Endothelial cell of umbilical vein (primary cell): ENCODE data around the gene PNKD. TPM values are rescaled to one million over a fixed set of nuclear protein-coding genes. Genes with fewer than 3 reads are reported as not detected.

Source experiments
- BruUV-seq: library from RNA; stranded (reverse); fragments of 400-500 nt; replicated peaks from 2 replicates; lab custom pipeline; 2021; lab: Mats Ljungman, UMichigan
- CTCF ChIA-PET: fragments of 300-600, 350-600 bp; sonication (Branson Sonifier 250); formaldehyde crosslinking; loops from one replicate; lab custom pipeline; 2021; ENCODE audit warnings: antibody characterized with exemption, inconsistent platforms; lab: Charles Lee
- POLR2A ChIA-PET: fragments of 300-600, 350-600 bp; sonication (Branson Sonifier 250); formaldehyde crosslinking; loops from one replicate; lab custom pipeline; 2021; ENCODE audit warnings: antibody characterized with exemption, inconsistent platforms; lab: Charles Lee
- DNase-seq: peaks from one replicate; pipeline ENCODE4 v3.0.0-alpha.2; 2011; ENCODE audit warnings: low read depth, low spot score
- FAIRE-seq: peaks from 2 replicates; lab custom pipeline; 2011; peaks lifted over from hg19 to GRCh38; lab: Jason Lieb, UNC
- H2AFZ ChIP-seq: 2 replicates; pipeline ENCODE4 v1.6.0; 2012; ENCODE audit warnings: low read depth, low read length, control low read depth, inconsistent platforms
- H3K27ac ChIP-seq: 2 replicates; pipeline ENCODE4 v1.5.1; 2011; ENCODE audit warnings: low read depth, mild to moderate bottlenecking, control low read depth, low read length, moderate library complexity; ENCODE audit not compliant: insufficient read depth
- H3K27me3 ChIP-seq, 2 experiments: 2 replicates each; pipeline versions ENCODE4 v1.6.0 to v1.6.1; 2011; ENCODE audit warnings: low read length in 2 of 2, mixed read lengths in 1 of 2; ENCODE audit not compliant: control insufficient read depth in 2 of 2, insufficient read depth in 2 of 2
- H3K36me3 ChIP-seq, 2 experiments: 2 replicates in 1 of 2; 3 replicates in 1 of 2; pipeline ENCODE4 v1.5.1; 2011; ENCODE audit warnings: low read length in 2 of 2, mild to moderate bottlenecking in 1 of 2, moderate library complexity in 1 of 2; ENCODE audit not compliant: control insufficient read depth in 2 of 2, insufficient read depth in 2 of 2; ENCODE audit errors: extremely low read depth in 1 of 2
- H3K4me1 ChIP-seq: 3 replicates; pipeline ENCODE4 v1.5.1; 2011; ENCODE audit warnings: mild to moderate bottlenecking, low read length; ENCODE audit not compliant: control insufficient read depth, insufficient read depth; ENCODE audit errors: extremely low read depth
- H3K4me2 ChIP-seq: 2 replicates; pipeline ENCODE4 v1.6.1; 2011; ENCODE audit warnings: low read length, control low read depth, mixed read lengths; ENCODE audit not compliant: insufficient read depth
- H3K4me3 ChIP-seq, 3 experiments: fragments of 200-600 bp in 1 of 3; sonication (generic), shearing (Covaris generic) in 1 of 3; replicated peaks in 1 of 3; 2 replicates each; pipeline ENCODE4 v1.5.1; 2011 to 2016; ENCODE audit warnings: control low read depth in 3 of 3, low read length in 3 of 3, mild to moderate bottlenecking in 2 of 3, inconsistent platforms in 1 of 3, low read depth in 1 of 3, moderate library complexity in 1 of 3; ENCODE audit not compliant: insufficient read depth in 1 of 3
- H3K79me2 ChIP-seq: 2 replicates; pipeline ENCODE4 v1.6.0; 2012; ENCODE audit warnings: low read length, inconsistent platforms; ENCODE audit not compliant: control insufficient read depth, insufficient read depth
- H3K9ac ChIP-seq: replicated peaks from 2 replicates; pipeline ENCODE3; 2011; ENCODE audit warnings: low read length, control low read depth; ENCODE audit not compliant: insufficient read depth; ENCODE audit errors: extremely low read depth
- H3K9me1 ChIP-seq: replicated peaks from 3 replicates; pipeline ENCODE4 v1.6.0; 2011; ENCODE audit warnings: mild to moderate bottlenecking, low read length; ENCODE audit not compliant: control insufficient read depth, insufficient read depth; ENCODE audit errors: extremely low read depth
- H3K9me3 ChIP-seq: replicated peaks from 2 replicates; pipeline ENCODE4 v1.5.1; 2012; ENCODE audit warnings: low read length, inconsistent platforms; ENCODE audit not compliant: control insufficient read depth, insufficient read depth
- H4K20me1 ChIP-seq: replicated peaks from 2 replicates; pipeline ENCODE3; 2011; ENCODE audit warnings: mild to moderate bottlenecking, low read length; ENCODE audit not compliant: control insufficient read depth, insufficient read depth; ENCODE audit errors: extremely low read depth
- EZH2 ChIP-seq: IDR thresholded peaks from 2 replicates; pipeline ENCODE4 v1.6.1; 2012; ENCODE audit warnings: borderline replicate concordance, low read depth, mild to moderate bottlenecking, moderate library complexity, low read length, inconsistent platforms; ENCODE audit not compliant: severe bottlenecking
- FOS ChIP-seq: IDR thresholded peaks from 2 replicates; pipeline ENCODE4 v1.6.1; 2011; ENCODE audit warnings: mild to moderate bottlenecking, low read length, moderate library complexity, borderline replicate concordance; ENCODE audit not compliant: insufficient read depth
- GATA2 ChIP-seq: IDR thresholded peaks from 2 replicates; pipeline ENCODE4 v1.7.0; 2011; ENCODE audit warnings: low read depth, mild to moderate bottlenecking, moderate library complexity, mixed read lengths, low read length; ENCODE audit not compliant: insufficient read length, insufficient read depth
- JUN ChIP-seq: IDR thresholded peaks from 2 replicates; pipeline ENCODE4 v1.6.1; 2011; ENCODE audit warnings: borderline replicate concordance, low read depth; ENCODE audit not compliant: insufficient read length, insufficient read depth
- MYC ChIP-seq: IDR thresholded peaks from one replicate; pipeline ENCODE4 v1.6.1; 2011; ENCODE audit warnings: mild to moderate bottlenecking, low read depth, low read length
- POLR2A ChIP-seq: IDR thresholded peaks from 2 replicates; pipeline ENCODE4 v1.6.1; 2012; ENCODE audit warnings: low read depth, mild to moderate bottlenecking, control low read depth, low read length
- POLR2AphosphoS5 ChIP-seq: IDR thresholded peaks from 2 replicates; pipeline ENCODE4 v1.6.1; 2012; ENCODE audit warnings: low read depth, mild to moderate bottlenecking, control low read depth, low read length, moderate library complexity; ENCODE audit not compliant: insufficient read depth
- dilution Hi-C: fragments of 300-500 bp; cut with MboI; formaldehyde crosslinking; loops from one replicate; pipeline ENCODE4 v1.15.0; 2019; ENCODE audit warnings: low sequenced_read_pairs; ENCODE audit not compliant: extremely low pct_ligation_motif_present
- intact Hi-C: fragments of 100-400 bp; cut with micrococcal nuclease; formaldehyde crosslinking; loops from one replicate; pipeline ENCODE4 v1.10.0; 2022
- polyA plus RNA-seq, 4 experiments: library from polyadenylated mRNA; depleted of rRNA in 3 of 4; stranded (reverse) in 3 of 4; unstranded in 1 of 4; fragments of >200 nt; gene quantifications; 2 replicates each; pipeline versions ENCODE4 v1.2.1 to v1.2.3, GENCODE V29; 2011 to 2012; ENCODE audit warnings: missing spikeins in 1 of 4
- total RNA-seq: library from RNA; stranded (reverse); gene quantifications from 2 replicates; pipeline ENCODE4 v1.2.3, GENCODE V29; 2021
- TF ChIP-seq, protein P1 (sequence below): IDR thresholded peaks from 2 replicates; pipeline ENCODE4 v1.6.1; 2011; ENCODE audit not compliant: insufficient read depth, insufficient read length
- TF ChIP-seq, protein P2 (sequence below), 2 donors: IDR thresholded peaks; 1 replicate in 1 of 2; 2 replicates in 1 of 2; pipeline ENCODE4 v1.5.1; 2011; ENCODE audit warnings: low read length in 2 of 2, mild to moderate bottlenecking in 2 of 2, moderate library complexity in 2 of 2, control low read depth in 1 of 2, inconsistent platforms in 1 of 2, low read depth in 1 of 2; ENCODE audit not compliant: insufficient read depth in 1 of 2; ENCODE audit errors: extremely low read depth in 1 of 2

The PNKD gene
- total and polyA plus RNA-seq, 2 donors (not counting 3 experiments of a cell fraction or from before 2014, with no cell fraction given) = 56.1 to 88.3 TPM

DNA sequence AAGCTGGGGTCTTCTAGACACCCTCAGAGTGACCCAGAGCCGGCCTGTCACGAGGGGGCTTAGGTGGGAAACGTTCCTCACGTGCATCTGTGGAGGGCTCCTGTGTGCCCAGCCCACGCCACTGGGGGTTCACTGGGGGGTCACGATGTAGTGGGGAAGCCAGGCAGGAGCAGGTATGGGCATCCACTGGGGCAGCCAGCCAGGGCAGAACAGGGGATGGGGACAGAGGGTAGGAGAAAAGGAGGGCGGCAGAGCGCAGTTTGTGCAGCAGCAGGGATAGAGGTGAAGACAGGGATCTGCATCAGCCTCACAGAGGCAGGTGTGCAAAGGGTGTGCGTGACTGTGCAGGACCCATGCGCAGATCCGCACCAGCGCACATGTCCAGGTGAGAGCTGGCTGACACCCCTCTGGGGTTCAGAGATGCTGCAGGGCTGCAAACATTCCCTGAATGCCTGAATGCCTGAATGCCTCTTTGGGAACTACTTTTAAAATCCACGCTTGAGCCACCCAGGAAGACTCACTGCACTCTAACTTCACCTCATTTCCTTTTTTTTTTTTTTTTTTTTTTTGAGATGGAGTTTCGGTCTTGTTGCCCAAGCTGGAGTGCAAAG lies 10.0 kb downstream of the PNKD start:
- no peaks in the 10 kb centered on the region for H3K9me3 ChIP-seq
- no peak overlapping the region for H3K27ac ChIP-seq
- ChIA-PET CTCF (no interaction called here), POLR2A (no interaction called here)
- no peaks in the 10 kb centered on the region for H3K27me3 ChIP-seq
- no peaks in the 10 kb centered on the region for H3K9me1 ChIP-seq
- H4K20me1 ChIP-seq = no peaks in the 10 kb centered on the region
- H3K9ac ChIP-seq = no peak overlapping the region
- intact Hi-C loops (no loop called here), dilution Hi-C loops (no loop called here)
- peaks cover 12 to 58% of the 10 kb centered on the region in 2 experiments for H3K36me3 ChIP-seq
- H3K79me2 ChIP-seq = peaks cover 39% of the 10 kb centered on the region
- no peak overlapping the region for H2AFZ ChIP-seq
- TF ChIP-seq GATA2 (no peak), EZH2 (no peak), POLR2A (no peak), POLR2AphosphoS5 (no peak), JUN (no peak), MYC (no peak), FOS (no peak)
- TF ChIP-seq, protein P1, sequence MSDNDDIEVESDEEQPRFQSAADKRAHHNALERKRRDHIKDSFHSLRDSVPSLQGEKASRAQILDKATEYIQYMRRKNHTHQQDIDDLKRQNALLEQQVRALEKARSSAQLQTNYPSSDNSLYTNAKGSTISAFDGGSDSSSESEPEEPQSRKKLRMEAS = no peak
- TF ChIP-seq, protein P2, sequence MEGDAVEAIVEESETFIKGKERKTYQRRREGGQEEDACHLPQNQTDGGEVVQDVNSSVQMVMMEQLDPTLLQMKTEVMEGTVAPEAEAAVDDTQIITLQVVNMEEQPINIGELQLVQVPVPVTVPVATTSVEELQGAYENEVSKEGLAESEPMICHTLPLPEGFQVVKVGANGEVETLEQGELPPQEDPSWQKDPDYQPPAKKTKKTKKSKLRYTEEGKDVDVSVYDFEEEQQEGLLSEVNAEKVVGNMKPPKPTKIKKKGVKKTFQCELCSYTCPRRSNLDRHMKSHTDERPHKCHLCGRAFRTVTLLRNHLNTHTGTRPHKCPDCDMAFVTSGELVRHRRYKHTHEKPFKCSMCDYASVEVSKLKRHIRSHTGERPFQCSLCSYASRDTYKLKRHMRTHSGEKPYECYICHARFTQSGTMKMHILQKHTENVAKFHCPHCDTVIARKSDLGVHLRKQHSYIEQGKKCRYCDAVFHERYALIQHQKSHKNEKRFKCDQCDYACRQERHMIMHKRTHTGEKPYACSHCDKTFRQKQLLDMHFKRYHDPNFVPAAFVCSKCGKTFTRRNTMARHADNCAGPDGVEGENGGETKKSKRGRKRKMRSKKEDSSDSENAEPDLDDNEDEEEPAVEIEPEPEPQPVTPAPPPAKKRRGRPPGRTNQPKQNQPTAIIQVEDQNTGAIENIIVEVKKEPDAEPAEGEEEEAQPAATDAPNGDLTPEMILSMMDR (IDR thresholded peaks at IDR 0.05; ENCODE audit: extremely low read depth in 1 of 2, insufficient read depth in 1 of 2, low read depth in 1 of 2, low read length in 2 of 2) = no peak
- H3K4me1 ChIP-seq = peaks cover 26% of the 10 kb centered on the region
- H3K4me3 ChIP-seq = no peak overlapping the region
- DNase-seq (no peak), FAIRE-seq (no peak)
- BruUV-seq = no TSS peak
- H3K4me2 ChIP-seq = no peak overlapping the region
